ENCODE data around the gene NR1H2.
A peak's percentile ranks its signal among the peaks of the same experiment; 100 is the strongest.

NR1H2 gene

DNA sequence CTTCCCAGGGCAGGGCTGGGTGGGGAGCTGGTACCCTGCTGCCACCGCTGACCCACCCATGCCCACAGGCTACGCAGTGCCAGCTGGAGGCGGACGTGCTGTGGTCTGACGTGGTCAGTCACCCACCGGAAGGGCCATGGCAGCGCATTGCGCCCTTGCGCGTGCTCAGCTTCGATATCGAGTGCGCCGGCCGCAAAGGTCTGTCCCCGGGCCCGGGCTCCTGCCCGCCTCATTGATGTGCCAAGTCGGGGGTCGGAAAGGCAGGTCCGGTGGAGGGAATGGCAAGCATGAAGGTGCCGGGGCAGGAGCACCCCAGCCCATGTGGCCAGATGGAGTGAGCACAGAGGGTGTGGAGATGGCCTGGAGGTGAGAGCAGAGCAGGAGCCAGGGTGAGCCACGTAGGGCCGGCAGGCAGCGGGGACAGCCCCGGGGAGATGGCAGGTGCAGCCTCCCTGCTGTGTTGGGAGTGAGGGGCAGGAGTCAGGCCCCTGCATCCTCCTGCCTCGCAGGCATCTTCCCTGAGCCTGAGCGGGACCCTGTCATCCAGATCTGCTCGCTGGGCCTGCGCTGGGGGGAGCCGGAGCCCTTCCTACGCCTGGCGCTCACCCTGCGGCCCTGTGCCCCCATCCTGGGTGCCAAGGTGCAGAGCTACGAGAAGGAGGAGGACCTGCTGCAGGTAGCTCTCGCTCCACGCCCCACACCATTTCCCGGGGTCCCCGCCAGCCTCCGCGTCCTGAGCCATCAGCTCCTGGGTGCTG is 26.5 kb downstream of the NR1H2 start:
- no peak for DNase-seq

GRCh38 chr19:50406156-50406820 is 30.0 kb downstream of the NR1H2 start:
- no peak for DNase-seq

- DNase-seq = no peak
Observed at GRCh38 chr19:50406829-50407228, 30.6 kb downstream of the NR1H2 start.

GRCh38 chr19:50409347-50409746 is 33.1 kb downstream of the NR1H2 start:
- no peak for DNase-seq

DNA sequence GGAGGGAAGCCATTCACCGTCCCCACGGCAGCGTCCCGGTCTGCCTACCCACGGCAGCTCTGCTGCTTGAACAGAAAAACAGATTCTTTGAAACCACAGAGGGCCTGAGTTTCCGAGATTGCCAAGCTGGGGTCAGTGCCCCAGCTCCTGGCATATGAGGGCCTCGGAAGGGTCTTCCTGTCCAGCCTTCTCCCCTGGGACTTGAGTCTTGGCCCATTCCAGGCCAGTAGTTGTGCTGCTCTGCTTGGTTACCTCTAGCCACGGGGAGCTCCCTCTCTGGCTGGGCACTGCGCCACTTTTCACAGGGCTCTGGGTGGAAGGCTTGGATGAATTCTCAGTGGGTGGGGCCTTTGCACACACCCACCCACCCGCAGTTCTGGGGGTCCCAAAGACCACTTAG is 33.9 kb downstream of the NR1H2 start:
- no peak for DNase-seq

- DNase-seq = no peak
Observed at GRCh38 chr19:50412419-50412818, 36.2 kb downstream of the NR1H2 start.

- DNase-seq = no peak
Observed at GRCh38 chr19:50413096-50413495, 36.8 kb downstream of the NR1H2 start.

- no peak for DNase-seq
Observed at GRCh38 chr19:50413531-50413930, 37.3 kb downstream of the NR1H2 start.

DNA sequence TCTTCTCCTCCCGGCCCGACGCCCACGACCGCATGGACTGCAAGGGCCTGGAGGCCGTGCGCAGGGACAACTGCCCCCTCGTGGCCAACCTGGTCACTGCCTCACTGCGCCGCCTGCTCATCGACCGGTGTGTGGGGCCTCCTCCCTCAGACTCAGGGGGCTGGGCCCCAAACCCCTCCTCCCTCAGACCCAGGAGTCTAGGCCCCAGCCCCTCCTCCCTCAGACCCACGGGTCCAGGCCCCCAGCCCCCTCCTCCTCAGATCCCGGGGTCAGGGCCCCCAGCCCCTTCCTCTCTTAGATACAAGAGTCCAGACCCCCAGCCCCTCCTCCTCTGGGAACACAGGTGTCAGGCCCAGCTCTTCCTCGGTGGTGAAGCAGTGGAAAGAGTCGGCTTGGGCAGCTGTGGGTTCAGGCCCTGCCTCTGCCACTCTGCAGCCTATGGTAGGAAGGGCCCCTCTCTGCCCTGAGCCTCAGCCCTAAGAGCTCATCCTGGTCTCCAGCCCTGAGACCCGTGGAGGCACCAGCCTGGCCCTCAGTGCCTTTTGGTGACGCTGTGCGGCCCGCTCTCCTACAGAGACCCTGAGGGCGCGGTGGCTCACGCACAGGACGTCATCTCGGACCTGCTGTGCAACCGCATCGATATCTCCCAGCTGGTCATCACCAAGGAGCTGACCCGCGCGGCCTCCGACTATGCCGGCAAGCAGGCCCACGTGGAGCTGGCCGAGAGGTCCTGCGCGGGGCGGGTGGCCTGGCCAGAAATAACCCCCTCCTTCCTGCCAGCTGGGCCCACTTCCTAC is 38.8 kb downstream of the NR1H2 start:
- DNase-seq = peak; percentile 80 to 92 (median 86)

- DNase-seq = peak; percentile 58 to 78 (median 70)
Observed at GRCh38 chr19:50415661-50416033, 39.4 kb downstream of the NR1H2 start.

GRCh38 chr19:50416034-50416977 is 40.0 kb downstream of the NR1H2 start:
- DNase-seq = peak in 1 of 4 experiments; percentile 10

GRCh38 chr19:50417111-50418081 is 41.1 kb downstream of the NR1H2 start:
- DNase-seq = no peak

- peak in 1 of 4 experiments; percentile 11 for DNase-seq
Observed at GRCh38 chr19:50418176-50419021, 42.1 kb downstream of the NR1H2 start, which contains the start of gene SPIB. TSS of gene SPIB (plus strand) at chr19:50418938. CDS start at chr19:50418963, 25 bp downstream.

DNA sequence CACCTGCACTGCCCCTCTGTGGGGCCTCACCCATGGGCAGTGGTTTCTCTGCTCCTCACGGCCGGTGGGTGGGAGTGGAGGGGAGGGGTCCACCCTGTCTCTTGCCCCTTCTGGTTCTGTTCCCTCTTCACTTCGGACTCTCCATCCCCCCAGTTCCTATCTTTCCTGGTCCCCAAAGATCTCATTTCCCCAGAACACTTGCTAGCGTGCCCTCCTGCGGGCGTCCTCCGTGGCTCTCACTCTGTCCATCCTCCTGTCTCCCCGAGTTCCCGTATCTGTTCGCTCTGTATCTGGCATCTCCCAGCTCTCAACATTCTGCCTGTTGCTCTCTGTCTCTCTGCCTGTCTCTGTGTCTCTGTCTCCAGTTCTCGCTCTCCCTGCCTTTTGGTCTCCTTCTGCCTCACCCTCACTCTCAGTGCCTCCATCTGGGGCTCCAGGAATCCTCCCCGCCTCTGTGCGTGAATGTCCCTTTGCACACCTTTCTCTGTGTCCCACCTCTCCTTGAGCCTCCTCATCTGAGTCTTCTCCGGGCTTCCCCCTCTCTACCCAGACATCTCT is 42.8 kb downstream of the NR1H2 start:
- DNase-seq = no peak

- DNase-seq = no peak
Observed at GRCh38 chr19:50419580-50420035, 43.4 kb downstream of the NR1H2 start.

DNA sequence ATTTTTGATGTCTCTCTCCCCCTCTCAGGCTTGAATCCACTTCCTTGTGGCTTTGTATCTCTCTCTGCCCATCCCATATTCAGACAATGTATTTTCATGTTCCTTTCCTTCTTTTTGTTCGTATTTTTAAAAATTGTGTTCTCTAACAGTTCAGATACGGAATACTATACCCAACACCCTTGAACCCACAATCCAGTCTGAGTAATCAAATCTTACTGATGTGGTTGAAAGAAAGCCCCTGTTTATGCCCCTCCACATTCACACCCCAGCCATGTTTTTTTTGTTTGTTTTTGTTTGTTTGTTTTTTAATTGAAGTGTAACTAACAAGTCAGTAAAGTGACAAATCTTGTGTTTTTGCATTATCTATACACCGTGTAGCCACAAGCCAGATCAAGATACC is 43.9 kb downstream of the NR1H2 start:
- DNase-seq = no peak

GRCh38 chr19:50420808-50421207 is 44.6 kb downstream of the NR1H2 start:
- DNase-seq = no peak

GRCh38 chr19:50422397-50423278 is 46.4 kb downstream of the NR1H2 start:
- DNase-seq = no peak
